CD4-positive, alpha-beta memory T cell (primary cell): ENCODE measurements around the gene GOSR2. TPM values are rescaled to one million over a fixed set of nuclear protein-coding genes. Genes with fewer than 3 reads are reported as not detected.

Experiments
- CTCF ChIA-PET: fragments of 350-600 bp; sonication (Branson Sonifier 250); formaldehyde crosslinking; loops from one replicate; lab custom pipeline; 2021; ENCODE audit warnings: inconsistent platforms; ENCODE audit not compliant: partially characterized antibody; lab: Charles Lee
- POLR2A ChIA-PET: fragments of 350-600 bp; sonication (Branson Sonifier 250); formaldehyde crosslinking; loops from one replicate; lab custom pipeline; 2021; ENCODE audit not compliant: partially characterized antibody; lab: Charles Lee
- DNase-seq, 5 donors: peaks; one replicate each; pipeline versions ENCODE4 v3.0.0 to v3.0.0-alpha.2; 2020 to 2022; ENCODE audit warnings: mixed read lengths in 1 of 5
- H3K27ac ChIP-seq: one replicate; pipeline ENCODE4 v1.7.0; 2013; ENCODE audit warnings: low read depth, low read length
- H3K27me3 ChIP-seq: 2 replicates; pipeline ENCODE4 v1.7.0; 2013; ENCODE audit warnings: mild to moderate bottlenecking, low read length, moderate library complexity; ENCODE audit not compliant: insufficient read depth
- H3K36me3 ChIP-seq: 2 replicates; pipeline ENCODE4 v1.7.0; 2013; ENCODE audit warnings: mild to moderate bottlenecking, low read length, moderate library complexity; ENCODE audit not compliant: insufficient read depth
- H3K4me1 ChIP-seq: 2 replicates; pipeline ENCODE4 v1.7.0; 2013; ENCODE audit warnings: mild to moderate bottlenecking, low read length, moderate library complexity; ENCODE audit not compliant: insufficient read depth
- H3K4me3 ChIP-seq, 2 donors: one replicate each; pipeline ENCODE4 v1.7.0; 2013; ENCODE audit warnings: low read length in 2 of 2, mild to moderate bottlenecking in 1 of 2
- H3K9me3 ChIP-seq, 2 donors: one replicate each; pipeline ENCODE4 v1.7.0; 2013; ENCODE audit warnings: low read length in 2 of 2, control low read depth in 1 of 2; ENCODE audit not compliant: control insufficient read depth in 1 of 2
- H3K27ac Mint-ChIP-seq, 7 donors: one replicate each; pipeline ENCODE4 v1.8.0; 2020 to 2021; ENCODE audit warnings: mixed read lengths in 7 of 7, mild to moderate bottlenecking in 6 of 7, inconsistent platforms in 3 of 7, moderate library complexity in 3 of 7
- H3K27me3 Mint-ChIP-seq, 2 donors: one replicate each; pipeline ENCODE4 v1.8.0; 2020 to 2021; ENCODE audit warnings: mixed read lengths in 2 of 2
- H3K36me3 Mint-ChIP-seq, 2 donors: one replicate each; pipeline ENCODE4 v1.8.0; 2020 to 2021; ENCODE audit warnings: mixed read lengths in 2 of 2, inconsistent platforms in 1 of 2, mild to moderate bottlenecking in 1 of 2
- H3K4me1 Mint-ChIP-seq, 4 donors: one replicate each; pipeline ENCODE4 v1.8.0; 2020 to 2021; ENCODE audit warnings: mixed read lengths in 4 of 4, mild to moderate bottlenecking in 1 of 4
- H3K4me3 Mint-ChIP-seq, 8 donors: one replicate each; pipeline ENCODE4 v1.8.0; 2020 to 2021; ENCODE audit warnings: mixed read lengths in 8 of 8, mild to moderate bottlenecking in 7 of 8, moderate library complexity in 6 of 8, inconsistent platforms in 3 of 8
- H3K9me3 Mint-ChIP-seq, 8 donors: one replicate each; pipeline ENCODE4 v1.8.0; 2020 to 2021; ENCODE audit warnings: mixed read lengths in 8 of 8, mild to moderate bottlenecking in 5 of 8, inconsistent platforms in 3 of 8, moderate library complexity in 1 of 8
- intact Hi-C: fragments of 100-400 bp; cut with micrococcal nuclease; formaldehyde crosslinking; loops from one replicate; pipeline ENCODE4 v1.15.1; 2023
- polyA plus RNA-seq, 2 donors: library from polyadenylated mRNA; unstranded; fragments of 300-500 nt; fragmentation: Illumina TruSeq; gene quantifications; one replicate each; pipeline ENCODE4 v1.2.3, GENCODE V29; 2021
- total RNA-seq, 2 experiments: library from RNA; stranded (reverse); gene quantifications; one replicate each; pipeline ENCODE4 v1.2.3, GENCODE V29; 2021

Gene GOSR2
- total and polyA plus RNA-seq, 4 experiments from 2014 or later, result 51.7 to 96.9 (median 72.1) TPM

GRCh38 chr17:46943501-46944393 is 20.8 kb downstream of the GOSR2 start:
- POLR2A ChIA-PET, result no interaction called here
- Mint-ChIP-seq H3K27ac (peak overlapping the region in 5 of 7 donors; percentile 16 to 84 (median 68)), H3K4me3 (peak overlapping the region in 1 of 8 donors; percentile 32), H3K36me3 (peaks cover 17 to 27% of the 10 kb centered on the region in 2 donors), H3K27me3 (no peaks in the 10 kb centered on the region), H3K4me1 (peaks cover 9 to 23% (median 17%) of the 10 kb centered on the region in 4 donors), H3K9me3 (peaks cover 0 to 2% (median 0%) of the 10 kb centered on the region in 8 donors)
- no peak for DNase-seq
- no peak overlapping the region for H3K4me3 ChIP-seq
- CTCF ChIA-PET, result interaction anchor here (1.3 to 2.7 kb wide), 3 partner anchors 9 to 101 kb away, joined by 3 to 9 read pairs (median 4); no protein-coding TSS in a partner anchor
- intact Hi-C loops, result no loop called here
- H3K4me1 ChIP-seq, result peaks cover 17% of the 10 kb centered on the region
- no peak overlapping the region for H3K27ac ChIP-seq
- no peaks in the 10 kb centered on the region for H3K27me3 ChIP-seq
- no peaks in the 10 kb centered on the region for H3K9me3 ChIP-seq
- H3K36me3 ChIP-seq, result peaks cover 15% of the 10 kb centered on the region

DNA sequence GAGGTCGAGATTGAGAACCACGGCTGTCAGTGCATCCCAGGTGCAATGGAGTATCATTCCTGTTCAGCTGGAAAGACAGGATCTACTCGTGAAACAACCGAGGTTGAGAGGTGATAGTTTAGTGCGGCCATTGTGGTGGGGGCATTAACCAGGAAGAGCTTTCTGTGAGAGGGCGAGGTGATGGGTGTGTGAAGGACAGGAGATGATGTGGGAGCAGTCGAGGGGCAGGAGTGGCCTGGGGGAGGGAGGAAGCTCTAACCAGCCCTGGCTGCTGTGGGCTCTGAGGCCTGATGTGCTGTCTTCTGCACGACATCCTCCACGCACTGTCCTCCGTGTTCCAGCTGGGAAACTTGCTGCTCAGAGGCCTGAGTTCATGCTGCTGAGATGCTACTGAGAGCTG is 22.0 kb downstream of the GOSR2 start:
- Mint-ChIP-seq H3K9me3 (peaks cover 0 to 2% (median 0%) of the 10 kb centered on the region in 8 donors), H3K4me1 (peaks cover 9 to 23% (median 17%) of the 10 kb centered on the region in 4 donors), H3K4me3 (no peak overlapping the region), H3K27me3 (no peaks in the 10 kb centered on the region), H3K27ac (peak overlapping the region in 2 of 7 donors; percentile 42 to 79), H3K36me3 (peaks cover 8 to 21% of the 10 kb centered on the region in 2 donors)
- no peaks in the 10 kb centered on the region for H3K9me3 ChIP-seq
- ChIA-PET POLR2A (no interaction called here), CTCF (interaction anchor here (1.3 kb wide), 1 partner anchor 10 kb away, joined by 4 read pairs; no protein-coding TSS in a partner anchor)
- H3K27ac ChIP-seq, result no peak overlapping the region
- no peak for DNase-seq
- intact Hi-C loops, result no loop called here
- peaks cover 17% of the 10 kb centered on the region for H3K4me1 ChIP-seq
- H3K4me3 ChIP-seq, result no peak overlapping the region
- H3K27me3 ChIP-seq, result no peaks in the 10 kb centered on the region
- H3K36me3 ChIP-seq, result peaks cover 3% of the 10 kb centered on the region

DNA sequence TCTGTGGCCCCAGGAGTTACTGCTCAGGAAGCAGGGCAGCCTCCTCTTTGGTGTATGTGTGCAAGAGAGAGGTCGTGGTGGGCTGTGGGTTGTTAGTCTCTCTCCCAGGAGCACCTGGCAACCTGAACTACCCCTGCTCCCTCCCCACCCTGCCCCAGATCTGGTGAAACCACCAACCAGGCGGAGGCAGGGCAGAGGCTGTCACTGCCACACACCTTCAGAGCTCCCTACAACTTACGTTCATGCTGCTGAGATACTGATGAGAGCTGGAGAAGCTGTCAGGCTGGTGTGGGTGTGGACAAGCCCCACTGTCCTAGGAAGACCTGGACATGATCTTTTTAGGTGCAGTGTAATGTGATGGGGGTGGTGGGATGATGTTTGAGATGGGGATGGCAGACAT is 24.3 kb downstream of the GOSR2 start:
- Histone ChIP-seq H3K9me3 (no peaks in the 10 kb centered on the region), H3K4me3 (no peak overlapping the region), H3K4me1 (peaks cover 17% of the 10 kb centered on the region), H3K27ac (no peak overlapping the region), H3K36me3 (no peaks in the 10 kb centered on the region), H3K27me3 (no peaks in the 10 kb centered on the region)
- Mint-ChIP-seq H3K27me3 (peaks cover 0 to 1% of the 10 kb centered on the region in 2 donors), H3K4me3 (no peak overlapping the region), H3K4me1 (peaks cover 7 to 23% (median 14%) of the 10 kb centered on the region in 4 donors), H3K36me3 (peaks cover 0 to 8% of the 10 kb centered on the region in 2 donors), H3K27ac (no peak overlapping the region), H3K9me3 (peaks cover 0 to 2% (median 0%) of the 10 kb centered on the region in 8 donors)
- intact Hi-C loops, result no loop called here
- DNase-seq, result no peak
- CTCF ChIA-PET, result no interaction called here
- POLR2A ChIA-PET, result no interaction called here

DNA sequence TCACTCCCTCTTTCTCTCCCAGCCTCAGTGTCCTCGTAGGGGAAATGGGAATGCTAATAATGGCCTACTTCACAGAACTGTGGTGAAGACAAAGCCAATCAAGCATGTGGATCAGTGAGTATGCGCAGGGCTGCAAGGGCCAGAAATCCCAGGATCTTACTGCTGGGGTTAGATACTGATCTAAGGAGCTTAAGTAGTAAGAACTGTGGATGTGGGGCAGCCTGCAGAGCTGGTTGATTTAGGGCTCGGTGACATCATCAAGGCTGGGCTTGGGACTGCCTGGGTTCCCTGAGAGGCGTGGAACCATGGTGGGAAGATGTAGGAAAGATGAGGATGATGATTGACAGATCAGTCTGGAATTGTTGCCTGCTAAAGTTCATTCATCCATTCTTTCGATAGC is 25.6 kb downstream of the GOSR2 start:
- intact Hi-C loops, result no loop called here
- Histone ChIP-seq H3K36me3 (no peaks in the 10 kb centered on the region), H3K4me3 (no peak overlapping the region), H3K27me3 (no peaks in the 10 kb centered on the region), H3K27ac (no peak overlapping the region), H3K9me3 (no peaks in the 10 kb centered on the region), H3K4me1 (peaks cover 9% of the 10 kb centered on the region)
- peaks cover 0 to 2% (median 0%) of the 10 kb centered on the region in 8 donors for H3K9me3 Mint-ChIP-seq
- ChIA-PET POLR2A (no interaction called here), CTCF (interaction anchor here (1.2 kb wide), 1 partner anchor 9 kb away, joined by 3 read pairs; no protein-coding TSS in a partner anchor)
- peaks cover 0 to 6% of the 10 kb centered on the region in 2 donors for H3K36me3 Mint-ChIP-seq
- H3K27ac Mint-ChIP-seq, result peak overlapping the region in 1 of 7 donors; percentile 35
- DNase-seq, result no peak
- peaks cover 4 to 16% (median 10%) of the 10 kb centered on the region in 4 donors for H3K4me1 Mint-ChIP-seq
- peaks cover 0 to 1% of the 10 kb centered on the region in 2 donors for H3K27me3 Mint-ChIP-seq
- no peak overlapping the region for H3K4me3 Mint-ChIP-seq

DNA sequence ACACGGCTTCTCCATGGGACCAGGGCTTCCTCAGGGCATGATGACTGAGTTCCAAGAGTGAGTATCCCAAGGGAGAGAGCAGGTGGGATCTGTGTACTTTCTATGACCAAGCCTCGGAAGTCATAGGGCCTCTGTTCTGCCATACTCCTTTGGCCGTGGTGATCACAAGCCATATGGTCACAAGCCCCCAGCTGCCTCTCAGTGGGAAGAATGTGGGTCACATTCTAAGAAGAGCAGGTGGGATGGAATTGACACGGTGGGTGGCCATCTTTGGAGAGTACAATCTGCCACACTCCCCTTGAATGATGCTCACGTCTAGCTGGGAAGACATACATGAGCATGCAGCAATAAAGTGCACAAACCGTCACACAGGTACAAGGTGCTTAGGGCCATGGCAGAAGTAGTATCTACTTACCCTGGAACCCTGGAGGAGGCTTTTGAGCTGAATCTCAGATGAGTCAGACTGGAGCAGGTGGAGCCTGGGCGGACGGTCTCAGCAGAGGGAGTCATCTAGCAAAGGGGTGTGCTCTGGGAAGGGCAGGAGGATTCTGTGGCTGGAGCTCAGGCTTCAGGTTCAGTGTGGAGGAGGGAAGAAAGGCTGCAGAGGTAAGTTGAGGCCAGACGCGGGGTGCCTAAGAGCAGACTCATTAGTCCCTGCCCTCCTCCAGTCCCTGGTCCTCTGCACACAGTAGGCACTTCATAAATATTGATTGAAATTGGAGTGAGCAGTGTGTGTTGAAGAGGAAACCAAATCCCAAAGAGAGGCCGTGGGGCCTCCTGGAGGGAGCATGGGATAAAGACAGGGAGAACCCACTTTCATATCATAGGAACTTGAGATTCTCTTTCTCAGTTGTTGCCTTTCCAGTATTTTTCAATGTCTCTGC is 26.6 kb downstream of the GOSR2 start:
- peaks cover 0 to 2% (median 0%) of the 10 kb centered on the region in 8 donors for H3K9me3 Mint-ChIP-seq
- intact Hi-C loops, result no loop called here
- H3K27ac ChIP-seq, result no peak overlapping the region
- no peaks in the 10 kb centered on the region for H3K36me3 ChIP-seq
- no peak overlapping the region for H3K4me3 ChIP-seq
- H3K4me1 Mint-ChIP-seq, result peaks cover 0 to 8% (median 3%) of the 10 kb centered on the region in 4 donors
- CTCF ChIA-PET, result interaction anchor here (1.2 to 3.5 kb wide), 2 partner anchors 8 to 10 kb away, joined by 3 to 22 read pairs; no protein-coding TSS in a partner anchor
- H3K36me3 Mint-ChIP-seq, result peaks cover 0 to 6% of the 10 kb centered on the region in 2 donors
- no peaks in the 10 kb centered on the region for H3K27me3 ChIP-seq
- peaks cover 0 to 1% of the 10 kb centered on the region in 2 donors for H3K27me3 Mint-ChIP-seq
- H3K27ac Mint-ChIP-seq, result peak overlapping the region in 1 of 7 donors; percentile 25
- H3K4me1 ChIP-seq, result no peaks in the 10 kb centered on the region
- no peak for DNase-seq
- POLR2A ChIA-PET, result no interaction called here
- no peak overlapping the region for H3K4me3 Mint-ChIP-seq
- no peaks in the 10 kb centered on the region for H3K9me3 ChIP-seq

DNA sequence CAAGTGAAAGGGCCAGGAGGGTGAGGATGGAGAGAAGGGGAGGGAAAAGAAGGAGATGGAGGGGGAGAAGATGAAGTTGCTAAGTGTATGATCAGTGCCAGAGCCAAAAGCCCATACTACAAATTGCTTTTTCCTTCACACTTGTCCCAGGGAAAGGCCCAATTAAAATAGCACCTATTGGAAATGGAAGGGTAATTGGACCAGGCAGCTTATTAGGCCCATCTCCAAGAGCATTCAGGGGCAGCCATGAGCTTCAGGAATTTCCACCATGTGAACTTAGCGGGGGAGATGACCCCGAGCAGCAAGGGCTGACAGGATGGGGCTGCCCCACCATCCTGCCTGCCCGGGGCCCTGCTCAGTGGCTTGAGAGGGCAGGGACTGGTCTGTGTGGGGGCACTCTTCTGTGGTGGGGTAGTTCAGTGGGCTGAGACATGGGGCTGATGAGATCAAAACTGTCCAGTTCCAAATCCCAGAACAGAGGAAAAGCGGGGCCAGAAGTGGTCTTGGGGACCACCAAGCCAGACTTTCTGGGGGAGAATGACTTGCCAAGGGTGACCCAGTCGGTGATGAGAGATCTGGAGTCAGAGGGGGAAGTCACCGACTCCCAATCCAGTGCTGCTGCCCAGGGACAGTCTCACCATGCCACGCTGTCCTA is 27.5 kb downstream of the GOSR2 start:
- peaks cover 0 to 1% of the 10 kb centered on the region in 2 donors for H3K27me3 Mint-ChIP-seq
- intact Hi-C loops, result no loop called here
- H3K36me3 ChIP-seq, result no peaks in the 10 kb centered on the region
- H3K27ac ChIP-seq, result no peak overlapping the region
- no peaks in the 10 kb centered on the region for H3K9me3 ChIP-seq
- H3K9me3 Mint-ChIP-seq, result no peaks in the 10 kb centered on the region
- no peaks in the 10 kb centered on the region for H3K4me1 ChIP-seq
- peaks cover 2 to 6% of the 10 kb centered on the region in 2 donors for H3K36me3 Mint-ChIP-seq
- ChIA-PET POLR2A (no interaction called here), CTCF (interaction anchor here (3.5 kb wide), 1 partner anchor 9 kb away, joined by 22 read pairs; no protein-coding TSS in a partner anchor)
- no peaks in the 10 kb centered on the region for H3K27me3 ChIP-seq
- no peak overlapping the region for H3K4me3 ChIP-seq
- H3K27ac Mint-ChIP-seq, result peak overlapping the region in 1 of 7 donors; percentile 25
- H3K4me3 Mint-ChIP-seq, result no peak overlapping the region
- no peak for DNase-seq
- peaks cover 0 to under 1% (median under 1%) of the 10 kb centered on the region in 4 donors for H3K4me1 Mint-ChIP-seq
